Gastroesophageal sphincter (tissue), 3 donors: ENCODE data around the gene CD8B.

Experiments used
- CTCF ChIP-seq, 4 experiments: fragments of 200-600 bp in 2 of 4; fragments of 450-650 bp in 2 of 4; sonication (generic) in 1 of 4; IDR thresholded peaks; one replicate each; pipeline ENCODE4 v1.5.1; 2017 to 2019; ENCODE audit warnings: antibody characterized with exemption in 4 of 4, mild to moderate bottlenecking in 2 of 4, moderate library complexity in 2 of 4
- EP300 ChIP-seq: sonication (generic); formaldehyde crosslinking; IDR thresholded peaks from one replicate; pipeline ENCODE4 v1.6.1; 2017; ENCODE audit warnings: antibody characterized with exemption, mild to moderate bottlenecking
- POLR2AphosphoS5 ChIP-seq: sonication (generic); formaldehyde crosslinking; IDR thresholded peaks from one replicate; pipeline ENCODE4 v1.6.1; 2017; ENCODE audit warnings: antibody characterized with exemption

- TF ChIP-seq CTCF (IDR thresholded peaks at IDR 0.05) (no peak), POLR2AphosphoS5 (no peak), EP300 (no peak)
Measured at GRCh38 chr2:86778957-86779356, 82.7 kb downstream of the CD8B start.
